OCI-LY1 (cell line): ENCODE results near the gene RPL36.

Experiments
- H2AFZ ChIP-seq: fragments of 200-600 bp; sonication (generic), shearing (Covaris generic); 2 replicates; pipeline ENCODE4 v1.6.0; 2014; ENCODE audit warnings: antibody characterized with exemption, mild to moderate bottlenecking, low read length
- H3F3A ChIP-seq: fragments of 200-600 bp; sonication (generic), shearing (Covaris generic); 2 replicates; pipeline ENCODE4 v1.6.0; 2014; ENCODE audit warnings: mild to moderate bottlenecking, antibody characterized with exemption, low read length, moderate library complexity; ENCODE audit not compliant: insufficient read depth
- H3K27ac ChIP-seq: fragments of 200-600 bp; sonication (generic); 2 replicates; pipeline ENCODE4 v1.5.1; 2014; ENCODE audit warnings: low read length, mixed run types, mild to moderate bottlenecking, low read depth; ENCODE audit not compliant: poor library complexity, severe bottlenecking
- H3K27me3 ChIP-seq: fragments of 200-600 bp; sonication (generic); 2 replicates; pipeline ENCODE4 v1.6.0; 2014; ENCODE audit warnings: antibody characterized with exemption, mild to moderate bottlenecking, low read length, moderate library complexity; ENCODE audit not compliant: insufficient read depth
- H3K36me3 ChIP-seq: fragments of 200-600 bp; sonication (generic); 2 replicates; pipeline ENCODE4 v1.6.1; 2014; ENCODE audit warnings: mild to moderate bottlenecking, antibody characterized with exemption, low read length, moderate library complexity, mixed read lengths; ENCODE audit not compliant: insufficient read depth
- H3K4me1 ChIP-seq: fragments of 200-600 bp; sonication (generic); 2 replicates; pipeline ENCODE4 v1.5.1; 2014; ENCODE audit warnings: mild to moderate bottlenecking, low read length, moderate library complexity; ENCODE audit not compliant: insufficient read depth, severe bottlenecking
- H3K4me2 ChIP-seq: fragments of 200-600 bp; sonication (generic), shearing (Covaris generic); 2 replicates; pipeline ENCODE4 v1.6.1; 2014; ENCODE audit warnings: low read length
- H3K4me3 ChIP-seq: fragments of 200-600 bp; sonication (generic); 2 replicates; pipeline ENCODE4 v1.5.1; 2014; ENCODE audit warnings: low read length, low read depth, mild to moderate bottlenecking, mixed read lengths; ENCODE audit not compliant: poor library complexity, severe bottlenecking
- H3K79me2 ChIP-seq: fragments of 200-600 bp; shearing (Covaris generic); 2 replicates; pipeline ENCODE4 v1.6.1; 2016; ENCODE audit warnings: mixed run types, low read length, mixed read lengths; ENCODE audit not compliant: insufficient read depth
- H3K9ac ChIP-seq: fragments of 200-600 bp; sonication (generic), shearing (Covaris generic); 2 replicates; pipeline ENCODE4 v1.6.1; 2014; ENCODE audit warnings: mild to moderate bottlenecking, low read length, mixed read lengths
- H3K9me2 ChIP-seq: fragments of 200-600 bp; sonication (generic), shearing (Covaris generic); 2 replicates; pipeline ENCODE4 v1.6.1; 2014; ENCODE audit warnings: low read depth, mild to moderate bottlenecking, low read length, mixed read lengths
- H3K9me3 ChIP-seq: fragments of 200-600 bp; shearing (Covaris generic); 2 replicates; pipeline ENCODE4 v1.6.1; 2014; ENCODE audit warnings: low read length, mixed read lengths
- H4K20me1 ChIP-seq: fragments of 200-600 bp; sonication (generic), shearing (Covaris generic); 2 replicates; pipeline ENCODE4 v1.6.0; 2016; ENCODE audit warnings: mild to moderate bottlenecking, low read length; ENCODE audit not compliant: insufficient read depth
- EZH2 ChIP-seq: fragments of 200-600 bp; sonication (generic), shearing (Covaris generic); IDR thresholded peaks from 2 replicates; pipeline ENCODE4 v1.8.0; 2017; ENCODE audit warnings: borderline replicate concordance, mixed run types, mild to moderate bottlenecking, antibody characterized with exemption, low read length, moderate library complexity, mixed read lengths
- TF ChIP-seq, protein P1 (sequence below): fragments of 200-600 bp; sonication (generic), shearing (Covaris generic); IDR thresholded peaks from 2 replicates; pipeline ENCODE4 v1.5.1; 2017; ENCODE audit warnings: mild to moderate bottlenecking, antibody characterized with exemption, low read length, moderate library complexity, mixed read lengths

RPL36 gene

DNA sequence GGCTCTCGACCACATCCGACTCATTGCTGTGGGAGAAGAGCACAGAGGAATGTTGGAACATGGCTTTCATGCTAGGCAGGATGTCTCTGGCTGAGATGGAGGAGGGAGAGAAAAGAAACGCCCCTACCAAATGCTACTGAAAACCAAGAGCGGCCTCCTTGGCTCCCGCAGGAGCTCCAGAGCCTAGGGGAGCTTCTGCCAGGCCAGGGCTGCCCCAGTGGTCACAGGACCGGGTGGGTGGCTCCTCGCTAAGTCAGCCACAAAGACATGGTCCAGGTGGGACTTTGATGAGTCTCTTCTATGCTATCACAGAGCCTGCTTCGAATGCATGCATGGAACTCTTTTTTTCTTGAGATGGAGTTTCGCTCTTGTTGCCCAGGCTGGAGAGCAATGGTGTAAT lies 23.1 kb downstream of the RPL36 start:
- no peak overlapping the region for H3K9ac ChIP-seq
- no peaks in the 10 kb centered on the region for H3K27me3 ChIP-seq
- H3K4me1 ChIP-seq = peaks cover 12% of the 10 kb centered on the region
- H3K36me3 ChIP-seq = peaks cover 73% of the 10 kb centered on the region
- H3K4me3 ChIP-seq = no peak overlapping the region
- peaks cover 29% of the 10 kb centered on the region for H3K79me2 ChIP-seq
- H3K9me2 ChIP-seq = no peaks in the 10 kb centered on the region
- no peak overlapping the region for H3K27ac ChIP-seq
- no peak overlapping the region for H3K4me2 ChIP-seq
- H4K20me1 ChIP-seq = no peaks in the 10 kb centered on the region; the same call in 1 of the 2 replicates
- H3K9me3 ChIP-seq = no peaks in the 10 kb centered on the region
- H2AFZ ChIP-seq = no peak overlapping the region
- TF ChIP-seq, protein P1, sequence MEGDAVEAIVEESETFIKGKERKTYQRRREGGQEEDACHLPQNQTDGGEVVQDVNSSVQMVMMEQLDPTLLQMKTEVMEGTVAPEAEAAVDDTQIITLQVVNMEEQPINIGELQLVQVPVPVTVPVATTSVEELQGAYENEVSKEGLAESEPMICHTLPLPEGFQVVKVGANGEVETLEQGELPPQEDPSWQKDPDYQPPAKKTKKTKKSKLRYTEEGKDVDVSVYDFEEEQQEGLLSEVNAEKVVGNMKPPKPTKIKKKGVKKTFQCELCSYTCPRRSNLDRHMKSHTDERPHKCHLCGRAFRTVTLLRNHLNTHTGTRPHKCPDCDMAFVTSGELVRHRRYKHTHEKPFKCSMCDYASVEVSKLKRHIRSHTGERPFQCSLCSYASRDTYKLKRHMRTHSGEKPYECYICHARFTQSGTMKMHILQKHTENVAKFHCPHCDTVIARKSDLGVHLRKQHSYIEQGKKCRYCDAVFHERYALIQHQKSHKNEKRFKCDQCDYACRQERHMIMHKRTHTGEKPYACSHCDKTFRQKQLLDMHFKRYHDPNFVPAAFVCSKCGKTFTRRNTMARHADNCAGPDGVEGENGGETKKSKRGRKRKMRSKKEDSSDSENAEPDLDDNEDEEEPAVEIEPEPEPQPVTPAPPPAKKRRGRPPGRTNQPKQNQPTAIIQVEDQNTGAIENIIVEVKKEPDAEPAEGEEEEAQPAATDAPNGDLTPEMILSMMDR = no peak
- TF ChIP-seq EZH2 = no peak
- H3F3A ChIP-seq = no peaks in the 10 kb centered on the region

DNA sequence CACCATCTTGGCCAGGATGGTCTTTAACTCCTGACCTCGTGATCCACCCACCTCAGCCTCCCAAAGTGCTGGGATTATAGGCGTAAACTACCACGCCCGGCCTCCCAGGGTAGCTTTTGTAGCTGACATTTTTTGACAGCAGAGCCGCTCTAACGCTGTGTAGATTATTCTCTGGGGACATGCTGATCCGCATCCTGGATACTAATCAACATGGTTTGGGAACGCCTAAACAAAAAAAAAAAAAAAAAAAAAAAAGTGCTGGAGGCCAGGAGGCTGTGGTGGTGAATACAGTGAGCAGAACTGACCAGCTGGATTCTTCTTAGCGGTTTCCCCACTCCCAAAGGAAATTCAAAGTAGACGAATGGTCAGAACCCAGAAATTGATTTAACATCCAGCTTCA lies 24.7 kb downstream of the RPL36 start:
- peaks cover 21% of the 10 kb centered on the region for H3K4me1 ChIP-seq
- H3F3A ChIP-seq = no peaks in the 10 kb centered on the region
- H4K20me1 ChIP-seq = no peaks in the 10 kb centered on the region; the same call in 1 of the 2 replicates
- no peaks in the 10 kb centered on the region for H3K9me2 ChIP-seq
- H3K79me2 ChIP-seq = peaks cover 45% of the 10 kb centered on the region
- H3K4me3 ChIP-seq = no peak overlapping the region
- H3K9ac ChIP-seq = no peak overlapping the region
- H2AFZ ChIP-seq = no peak overlapping the region
- TF ChIP-seq EZH2 = no peak
- TF ChIP-seq, protein P1 = no peak
- H3K27ac ChIP-seq = no peak overlapping the region
- no peak overlapping the region for H3K4me2 ChIP-seq
- H3K27me3 ChIP-seq = no peaks in the 10 kb centered on the region
- no peaks in the 10 kb centered on the region for H3K9me3 ChIP-seq
- H3K36me3 ChIP-seq = peaks cover 62% of the 10 kb centered on the region

GRCh38 chr19:5717215-5717935 lies 27.3 kb downstream of the RPL36 start:
- peak overlapping the region; percentile 83; the same call in 1 of the 2 replicates for H3K9ac ChIP-seq
- peaks cover 45% of the 10 kb centered on the region for H3K79me2 ChIP-seq
- peak overlapping the region; percentile 77 for H3K4me3 ChIP-seq
- no peaks in the 10 kb centered on the region for H3F3A ChIP-seq
- H3K4me1 ChIP-seq = peaks cover 30% of the 10 kb centered on the region
- no peaks in the 10 kb centered on the region for H3K9me2 ChIP-seq
- H3K27ac ChIP-seq = no peak overlapping the region
- H3K36me3 ChIP-seq = peaks cover 39% of the 10 kb centered on the region
- TF ChIP-seq, protein P1 = no peak
- no peak for TF ChIP-seq EZH2
- H3K9me3 ChIP-seq = no peaks in the 10 kb centered on the region
- H3K27me3 ChIP-seq = no peaks in the 10 kb centered on the region
- H3K4me2 ChIP-seq = peak overlapping the region; percentile 93
- no peak overlapping the region for H2AFZ ChIP-seq
- no peaks in the 10 kb centered on the region; the same call in 1 of the 2 replicates for H4K20me1 ChIP-seq
